ENCODE measurements around the gene KPNA1. TPM values are rescaled to one million over a fixed set of nuclear protein-coding genes. Genes with fewer than 3 reads are reported as not detected.

The KPNA1 gene
- total RNA-seq, 1 donor from 2014 or later, result 86.8 TPM

GRCh38 chr3:122497425-122497824, 17.3 kb downstream of the KPNA1 start:
- no peak overlapping the region for H3K27ac Mint-ChIP-seq (ENCODE audit: unreplicated experiment)
- H3K4me3 Mint-ChIP-seq, result no peak overlapping the region
- peaks cover 4% of the 10 kb centered on the region for H3K4me1 Mint-ChIP-seq

DNA sequence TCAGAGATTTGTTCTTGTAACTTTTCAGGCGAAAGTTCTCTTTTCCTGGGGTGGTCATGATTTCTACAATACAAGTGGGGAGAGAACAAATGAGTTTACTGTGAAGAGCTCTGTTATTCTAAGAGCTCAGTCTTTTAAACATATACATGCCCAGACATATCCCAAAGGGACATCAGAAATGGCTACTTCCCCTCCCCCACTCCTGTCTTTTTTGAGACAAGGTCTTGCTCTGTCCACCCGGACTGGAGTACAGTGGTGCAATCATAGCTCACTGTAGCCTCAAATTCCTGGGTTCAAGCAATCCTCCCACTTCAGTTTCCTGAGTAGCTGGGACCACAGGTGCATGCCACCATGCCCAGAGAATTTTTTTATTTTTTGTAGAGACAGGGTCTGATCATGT, 18.2 kb downstream of the KPNA1 start:
- H3K4me1 Mint-ChIP-seq, result peaks cover 4% of the 10 kb centered on the region
- no peaks in the 10 kb centered on the region for H3K27me3 Mint-ChIP-seq (ENCODE audit: low read depth)
- H3K27ac Mint-ChIP-seq (ENCODE audit: unreplicated experiment), result peak overlapping the region; percentile 46
- H3K36me3 Mint-ChIP-seq (ENCODE audit: low read depth), result peaks cover 10% of the 10 kb centered on the region
- no peak for DNase-seq (ENCODE audit: low read depth, low spot score)
- H3K9me3 Mint-ChIP-seq, result no peaks in the 10 kb centered on the region
- H3K4me3 Mint-ChIP-seq, result peak overlapping the region; percentile 2
- TF ChIP-seq CTCF (conservative IDR thresholded peaks at IDR 0.05), result no peak

More at GRCh38 chr3:122497425-122497824, 17.3 kb downstream of the KPNA1 start:
- Mint-ChIP-seq H3K27me3 (ENCODE audit: low read depth) (no peaks in the 10 kb centered on the region), H3K9me3 (no peaks in the 10 kb centered on the region), H3K36me3 (ENCODE audit: low read depth) (peaks cover 7% of the 10 kb centered on the region)
- TF ChIP-seq CTCF (conservative IDR thresholded peaks at IDR 0.05), result no peak
- DNase-seq (ENCODE audit: low read depth, low spot score), result no peak

- Mint-ChIP-seq H3K36me3 (ENCODE audit: low read depth) (peaks cover 10% of the 10 kb centered on the region), H3K4me1 (peaks cover 4% of the 10 kb centered on the region), H3K27ac (ENCODE audit: unreplicated experiment) (no peak overlapping the region), H3K9me3 (no peaks in the 10 kb centered on the region), H3K4me3 (no peak overlapping the region), H3K27me3 (ENCODE audit: low read depth) (no peaks in the 10 kb centered on the region)
- no peak for DNase-seq (ENCODE audit: low read depth, low spot score)
- no peak for TF ChIP-seq CTCF (conservative IDR thresholded peaks at IDR 0.05)
These were observed 21.4 kb downstream of the KPNA1 start for GRCh38 chr3:122493296-122493695.

GRCh38 chr3:122488262-122488973, 26.3 kb downstream of the KPNA1 start:
- Mint-ChIP-seq H3K36me3 (ENCODE audit: low read depth) (peaks cover 5% of the 10 kb centered on the region), H3K27ac (ENCODE audit: unreplicated experiment) (no peak overlapping the region), H3K27me3 (ENCODE audit: low read depth) (no peaks in the 10 kb centered on the region), H3K4me1 (no peaks in the 10 kb centered on the region), H3K9me3 (no peaks in the 10 kb centered on the region), H3K4me3 (no peak overlapping the region)
- DNase-seq (ENCODE audit: low read depth, low spot score), result no peak
- TF ChIP-seq CTCF (conservative IDR thresholded peaks at IDR 0.05), result no peak

GRCh38 chr3:122484985-122485384, 29.8 kb downstream of the KPNA1 start:
- no peak for TF ChIP-seq CTCF (conservative IDR thresholded peaks at IDR 0.05)
- Mint-ChIP-seq H3K36me3 (ENCODE audit: low read depth) (no peaks in the 10 kb centered on the region), H3K4me3 (no peak overlapping the region), H3K9me3 (no peaks in the 10 kb centered on the region), H3K4me1 (no peaks in the 10 kb centered on the region), H3K27me3 (ENCODE audit: low read depth) (no peaks in the 10 kb centered on the region), H3K27ac (ENCODE audit: unreplicated experiment) (no peak overlapping the region)
- no peak for DNase-seq (ENCODE audit: low read depth, low spot score)

Measured in neural crest cell (in vitro differentiated cells).